MM.1S (cell line): ENCODE results near the gene FMR1NB.

Source experiments
- DNase-seq: peaks from one replicate; pipeline ENCODE4 v3.0.0-alpha.2; 2015
- H2AFZ ChIP-seq: fragments of 300-600 bp; sonication (generic); 2 replicates; pipeline ENCODE4 v1.6.0; 2016; ENCODE audit warnings: antibody characterized with exemption, low read length
- H3F3A ChIP-seq: fragments of 300-600 bp; sonication (generic); 2 replicates; pipeline ENCODE4 v1.6.1; 2016; ENCODE audit warnings: mild to moderate bottlenecking, antibody characterized with exemption, low read length, moderate library complexity, mixed read lengths; ENCODE audit not compliant: insufficient read depth
- H3K27ac ChIP-seq: fragments of 300-600 bp; sonication (generic); 2 replicates; pipeline ENCODE4 v1.5.1; 2016; ENCODE audit warnings: mild to moderate bottlenecking, low read length
- H3K27me3 ChIP-seq: fragments of 300-600 bp; sonication (generic); replicated peaks from 2 replicates; pipeline ENCODE4 v1.6.0; 2016; ENCODE audit warnings: low read length; ENCODE audit not compliant: insufficient read depth
- H3K36me3 ChIP-seq: fragments of 300-600 bp; sonication (generic); replicated peaks from 2 replicates; pipeline ENCODE4 v1.6.1; 2016; ENCODE audit warnings: mild to moderate bottlenecking, low read length, mixed read lengths; ENCODE audit not compliant: insufficient read depth
- H3K4me1 ChIP-seq: fragments of 300-600 bp; sonication (generic); 2 replicates; pipeline ENCODE4 v1.6.1; 2016; ENCODE audit warnings: low read length, mixed read lengths
- H3K4me2 ChIP-seq: fragments of 300-600 bp; sonication (generic); 2 replicates; pipeline ENCODE4 v1.6.0; 2016; ENCODE audit warnings: low read depth, low read length
- H3K4me3 ChIP-seq: fragments of 300-600 bp; sonication (generic); 2 replicates; pipeline ENCODE4 v1.5.1; 2016; ENCODE audit warnings: low read length, mixed read lengths
- H3K79me2 ChIP-seq: fragments of 300-600 bp; sonication (generic); 2 replicates; pipeline ENCODE4 v1.6.1; 2016; ENCODE audit warnings: mixed run types, low read length, mixed read lengths
- H3K9ac ChIP-seq: fragments of 300-600 bp; sonication (generic); 2 replicates; pipeline ENCODE4 v1.6.1; 2016; ENCODE audit warnings: low read length, mixed read lengths
- H3K9me2 ChIP-seq: fragments of 300-600 bp; sonication (generic); replicated peaks from 2 replicates; pipeline ENCODE4 v1.6.1; 2016; ENCODE audit warnings: mild to moderate bottlenecking, low read length, mixed read lengths; ENCODE audit not compliant: insufficient read depth
- H3K9me3 ChIP-seq: fragments of 300-600 bp; sonication (generic); replicated peaks from 2 replicates; pipeline ENCODE4 v1.6.1; 2016; ENCODE audit warnings: mild to moderate bottlenecking, low read length, mixed read lengths; ENCODE audit not compliant: insufficient read depth
- H4K20me1 ChIP-seq: fragments of 300-600 bp; sonication (generic); 2 replicates; pipeline ENCODE4 v1.6.1; 2016; ENCODE audit warnings: mild to moderate bottlenecking, low read length, moderate library complexity, mixed read lengths; ENCODE audit not compliant: insufficient read depth
- EZH2 ChIP-seq: fragments of 300-600 bp; sonication (generic); optimal IDR thresholded peaks from 2 replicates; pipeline ENCODE3; 2017; ENCODE audit warnings: low read depth, mild to moderate bottlenecking, antibody characterized with exemption, low read length, mixed read lengths
- EZH2phosphoT487 ChIP-seq: fragments of 300-600 bp; sonication (generic); IDR thresholded peaks from 2 replicates; pipeline ENCODE4 v1.6.1; 2018; ENCODE audit warnings: antibody characterized with exemption, low read length
- TF ChIP-seq, protein P1 (sequence below): fragments of 300-600 bp; sonication (generic); IDR thresholded peaks from 2 replicates; pipeline ENCODE4 v1.5.1; 2016; ENCODE audit warnings: antibody characterized with exemption, low read length, mixed read lengths

Gene FMR1NB

DNA sequence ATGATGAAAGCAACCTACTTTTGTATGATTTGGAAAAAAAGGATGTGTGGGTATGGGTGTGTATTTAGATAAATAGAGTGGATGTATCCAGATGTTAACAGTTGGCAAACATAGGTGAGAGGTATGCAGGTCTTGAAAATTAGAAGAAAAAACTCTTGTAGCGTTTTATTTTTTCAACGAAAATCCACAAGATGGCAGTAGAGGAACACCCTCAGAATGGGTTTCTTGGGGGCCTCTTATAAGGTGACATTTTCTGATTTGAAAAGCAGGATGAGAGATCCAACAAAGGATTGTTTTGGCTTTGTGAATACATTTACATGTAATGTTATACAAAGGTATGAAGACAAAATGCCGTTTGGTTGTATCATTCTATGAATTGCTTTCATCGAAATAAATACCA lies 68.3 kb downstream of the FMR1NB start:
- H2AFZ ChIP-seq: no peak overlapping the region
- H3F3A ChIP-seq: no peaks in the 10 kb centered on the region
- H3K9ac ChIP-seq: no peak overlapping the region
- no peak overlapping the region for H3K4me3 ChIP-seq
- H3K27ac ChIP-seq: no peak overlapping the region
- no peaks in the 10 kb centered on the region for H3K4me1 ChIP-seq
- TF ChIP-seq, protein P1, sequence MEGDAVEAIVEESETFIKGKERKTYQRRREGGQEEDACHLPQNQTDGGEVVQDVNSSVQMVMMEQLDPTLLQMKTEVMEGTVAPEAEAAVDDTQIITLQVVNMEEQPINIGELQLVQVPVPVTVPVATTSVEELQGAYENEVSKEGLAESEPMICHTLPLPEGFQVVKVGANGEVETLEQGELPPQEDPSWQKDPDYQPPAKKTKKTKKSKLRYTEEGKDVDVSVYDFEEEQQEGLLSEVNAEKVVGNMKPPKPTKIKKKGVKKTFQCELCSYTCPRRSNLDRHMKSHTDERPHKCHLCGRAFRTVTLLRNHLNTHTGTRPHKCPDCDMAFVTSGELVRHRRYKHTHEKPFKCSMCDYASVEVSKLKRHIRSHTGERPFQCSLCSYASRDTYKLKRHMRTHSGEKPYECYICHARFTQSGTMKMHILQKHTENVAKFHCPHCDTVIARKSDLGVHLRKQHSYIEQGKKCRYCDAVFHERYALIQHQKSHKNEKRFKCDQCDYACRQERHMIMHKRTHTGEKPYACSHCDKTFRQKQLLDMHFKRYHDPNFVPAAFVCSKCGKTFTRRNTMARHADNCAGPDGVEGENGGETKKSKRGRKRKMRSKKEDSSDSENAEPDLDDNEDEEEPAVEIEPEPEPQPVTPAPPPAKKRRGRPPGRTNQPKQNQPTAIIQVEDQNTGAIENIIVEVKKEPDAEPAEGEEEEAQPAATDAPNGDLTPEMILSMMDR: peak; percentile 63
- no peak for TF ChIP-seq EZH2phosphoT487
- H3K4me2 ChIP-seq: no peak overlapping the region
- no peaks in the 10 kb centered on the region for H4K20me1 ChIP-seq
- no peaks in the 10 kb centered on the region for H3K79me2 ChIP-seq
- no peaks in the 10 kb centered on the region for H3K9me2 ChIP-seq
- no peaks in the 10 kb centered on the region for H3K9me3 ChIP-seq
- H3K27me3 ChIP-seq: no peaks in the 10 kb centered on the region
- peak; percentile 54 for DNase-seq
- no peaks in the 10 kb centered on the region for H3K36me3 ChIP-seq

DNA sequence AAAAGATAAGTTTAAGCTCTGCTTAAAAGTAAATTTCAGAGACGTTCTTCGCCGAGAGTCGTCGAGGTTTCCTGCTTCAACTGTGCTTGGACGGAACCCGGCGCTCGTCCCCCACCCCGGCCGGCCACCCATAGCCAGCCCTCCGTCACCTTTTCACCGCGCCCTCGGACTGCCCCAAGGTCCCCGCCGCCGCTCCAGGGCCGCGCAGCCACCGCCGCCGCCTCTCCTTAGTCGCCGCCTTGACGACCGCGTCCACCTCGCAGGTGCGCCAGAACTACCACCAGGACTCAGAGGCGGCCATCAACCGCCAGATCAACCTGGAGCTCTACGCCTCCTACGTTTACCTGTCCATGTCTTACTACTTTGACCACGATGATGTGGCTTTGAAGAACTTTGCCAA lies 70.8 kb downstream of the FMR1NB start:
- Histone ChIP-seq H3K4me2 (no peak overlapping the region), H3K4me1 (no peaks in the 10 kb centered on the region), H3K79me2 (no peaks in the 10 kb centered on the region), H3K36me3 (no peaks in the 10 kb centered on the region), H3F3A (no peaks in the 10 kb centered on the region), H3K9me2 (no peaks in the 10 kb centered on the region), H3K9ac (no peak overlapping the region), H3K9me3 (no peaks in the 10 kb centered on the region), H3K27ac (no peak overlapping the region), H3K27me3 (no peaks in the 10 kb centered on the region), H4K20me1 (no peaks in the 10 kb centered on the region), H3K4me3 (no peak overlapping the region), H2AFZ (no peak overlapping the region)
- no peak for DNase-seq
- TF ChIP-seq, protein P1: no peak
- TF ChIP-seq EZH2phosphoT487: no peak
- no peak for TF ChIP-seq EZH2

DNA sequence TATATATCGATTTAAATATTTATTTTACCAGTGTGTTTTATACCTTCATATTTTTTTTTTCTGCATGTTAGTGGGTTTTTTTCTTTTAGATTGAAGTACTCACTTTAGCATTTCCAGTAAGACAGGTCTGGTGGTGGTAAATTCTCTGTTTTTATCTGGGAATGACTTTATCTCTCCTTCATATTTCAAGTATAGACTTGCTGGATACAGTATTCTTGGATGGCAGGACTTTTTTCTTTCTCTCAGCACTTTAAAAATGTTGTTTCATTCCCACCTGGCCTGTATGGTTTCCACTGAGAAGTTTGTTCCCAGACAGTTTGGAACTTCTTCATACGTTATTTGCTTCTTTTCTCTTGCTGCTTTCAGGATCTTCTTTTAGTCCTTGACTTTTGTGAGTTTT lies 86.1 kb downstream of the FMR1NB start:
- TF ChIP-seq EZH2phosphoT487 (no peak), EZH2 (no peak)
- TF ChIP-seq, protein P1: no peak
- Histone ChIP-seq H3K36me3 (no peaks in the 10 kb centered on the region), H3F3A (no peaks in the 10 kb centered on the region), H2AFZ (no peak overlapping the region), H3K27ac (no peak overlapping the region), H3K4me3 (no peak overlapping the region), H3K4me2 (no peak overlapping the region), H3K4me1 (no peaks in the 10 kb centered on the region), H3K9me3 (no peaks in the 10 kb centered on the region), H4K20me1 (no peaks in the 10 kb centered on the region), H3K9ac (no peak overlapping the region), H3K27me3 (no peaks in the 10 kb centered on the region), H3K9me2 (no peaks in the 10 kb centered on the region), H3K79me2 (no peaks in the 10 kb centered on the region)
- DNase-seq: no peak
